ENCODE results near the gene NTSR2.

DNA sequence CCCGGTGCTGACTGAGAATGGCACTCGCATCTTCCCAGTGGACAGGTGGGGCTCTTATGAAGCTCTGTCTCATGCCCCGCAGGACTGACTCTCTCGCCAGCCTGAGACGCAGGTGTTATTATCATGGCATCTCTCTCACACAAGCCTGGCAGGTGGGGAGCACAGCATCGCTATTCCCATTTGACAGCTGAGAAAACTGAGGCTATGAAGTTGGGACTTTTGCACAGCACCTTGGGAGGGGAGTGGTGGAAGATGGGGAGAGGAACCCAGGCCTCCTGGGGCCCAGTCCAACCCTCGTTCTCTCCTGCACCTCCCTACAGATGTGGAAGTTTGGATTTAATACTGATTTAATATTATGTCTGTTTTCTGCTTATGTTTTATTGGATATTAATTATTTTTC, 9.0 kb upstream of the NTSR2 start:
- TF ChIP-seq, protein P1, sequence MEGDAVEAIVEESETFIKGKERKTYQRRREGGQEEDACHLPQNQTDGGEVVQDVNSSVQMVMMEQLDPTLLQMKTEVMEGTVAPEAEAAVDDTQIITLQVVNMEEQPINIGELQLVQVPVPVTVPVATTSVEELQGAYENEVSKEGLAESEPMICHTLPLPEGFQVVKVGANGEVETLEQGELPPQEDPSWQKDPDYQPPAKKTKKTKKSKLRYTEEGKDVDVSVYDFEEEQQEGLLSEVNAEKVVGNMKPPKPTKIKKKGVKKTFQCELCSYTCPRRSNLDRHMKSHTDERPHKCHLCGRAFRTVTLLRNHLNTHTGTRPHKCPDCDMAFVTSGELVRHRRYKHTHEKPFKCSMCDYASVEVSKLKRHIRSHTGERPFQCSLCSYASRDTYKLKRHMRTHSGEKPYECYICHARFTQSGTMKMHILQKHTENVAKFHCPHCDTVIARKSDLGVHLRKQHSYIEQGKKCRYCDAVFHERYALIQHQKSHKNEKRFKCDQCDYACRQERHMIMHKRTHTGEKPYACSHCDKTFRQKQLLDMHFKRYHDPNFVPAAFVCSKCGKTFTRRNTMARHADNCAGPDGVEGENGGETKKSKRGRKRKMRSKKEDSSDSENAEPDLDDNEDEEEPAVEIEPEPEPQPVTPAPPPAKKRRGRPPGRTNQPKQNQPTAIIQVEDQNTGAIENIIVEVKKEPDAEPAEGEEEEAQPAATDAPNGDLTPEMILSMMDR (IDR thresholded peaks at IDR 0.05): no peak
- no peak for TF ChIP-seq POLR2A (IDR thresholded peaks at IDR 0.05)
